NCI-H2029 treated with DMSO at 0.1 percent for 48 hours (cell line): Measurements from ENCODE around the gene LRRC56.

ENCODE experiments used
- DNase-seq: peaks from one replicate; lab custom pipeline; 2025; lab: John Stamatoyannopoulos, UW

The LRRC56 gene

GRCh38 chr11:575313-575995, 38.1 kb downstream of the LRRC56 start:
- DNase-seq, result peak; percentile 33

- peak; percentile 86 for DNase-seq
These were observed 38.9 kb downstream of the LRRC56 start, which contains the start of gene PHRF1 for GRCh38 chr11:575996-576768. PHRF1 (plus strand) TSS chr11:576470; CDS start chr11:581513, 5,043 bp downstream.

DNA sequence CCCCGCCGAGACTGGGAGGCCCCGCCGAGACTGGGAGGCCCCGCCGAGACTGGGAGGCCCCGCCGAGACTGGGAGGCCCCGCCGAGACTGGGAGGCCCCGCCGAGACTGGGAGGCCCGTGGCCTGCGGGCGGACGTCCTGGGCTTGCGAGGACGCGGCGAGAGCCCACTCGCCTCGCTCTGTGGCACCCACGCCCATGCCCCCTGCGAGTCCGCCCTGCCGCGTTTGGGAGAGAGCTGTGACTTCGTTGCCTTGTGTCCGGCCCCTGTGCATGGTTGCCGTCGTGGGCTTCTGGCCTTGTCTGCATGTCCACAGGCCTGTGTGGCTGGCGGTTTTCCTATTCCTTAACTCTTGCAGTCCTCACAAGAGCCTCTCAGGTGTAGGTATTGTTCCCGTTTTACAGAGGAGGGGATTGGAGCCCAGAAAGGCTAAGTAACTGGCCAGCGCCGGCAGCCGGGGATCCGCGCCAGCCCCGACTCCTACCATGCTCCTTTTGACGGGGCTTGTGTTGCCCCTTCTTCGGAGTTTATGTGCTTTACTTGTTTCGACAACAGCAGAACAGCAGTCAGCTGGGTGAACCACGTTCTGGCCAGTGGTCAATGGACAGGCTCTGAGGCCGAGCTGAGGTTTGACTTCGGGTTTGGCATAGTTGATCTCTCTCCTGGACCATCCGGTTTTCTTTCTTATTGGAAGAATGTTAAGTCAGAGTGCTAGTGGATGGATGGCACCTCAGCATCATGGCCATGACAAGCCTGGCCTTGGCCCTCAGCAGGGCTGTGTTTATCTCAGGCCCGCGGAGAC, 39.7 kb downstream of the LRRC56 start:
- no peak for DNase-seq

- DNase-seq, result no peak
These were observed 40.2 kb downstream of the LRRC56 start for GRCh38 chr11:577611-577894.

GRCh38 chr11:578276-579035, 41.1 kb downstream of the LRRC56 start:
- no peak for DNase-seq

DNA sequence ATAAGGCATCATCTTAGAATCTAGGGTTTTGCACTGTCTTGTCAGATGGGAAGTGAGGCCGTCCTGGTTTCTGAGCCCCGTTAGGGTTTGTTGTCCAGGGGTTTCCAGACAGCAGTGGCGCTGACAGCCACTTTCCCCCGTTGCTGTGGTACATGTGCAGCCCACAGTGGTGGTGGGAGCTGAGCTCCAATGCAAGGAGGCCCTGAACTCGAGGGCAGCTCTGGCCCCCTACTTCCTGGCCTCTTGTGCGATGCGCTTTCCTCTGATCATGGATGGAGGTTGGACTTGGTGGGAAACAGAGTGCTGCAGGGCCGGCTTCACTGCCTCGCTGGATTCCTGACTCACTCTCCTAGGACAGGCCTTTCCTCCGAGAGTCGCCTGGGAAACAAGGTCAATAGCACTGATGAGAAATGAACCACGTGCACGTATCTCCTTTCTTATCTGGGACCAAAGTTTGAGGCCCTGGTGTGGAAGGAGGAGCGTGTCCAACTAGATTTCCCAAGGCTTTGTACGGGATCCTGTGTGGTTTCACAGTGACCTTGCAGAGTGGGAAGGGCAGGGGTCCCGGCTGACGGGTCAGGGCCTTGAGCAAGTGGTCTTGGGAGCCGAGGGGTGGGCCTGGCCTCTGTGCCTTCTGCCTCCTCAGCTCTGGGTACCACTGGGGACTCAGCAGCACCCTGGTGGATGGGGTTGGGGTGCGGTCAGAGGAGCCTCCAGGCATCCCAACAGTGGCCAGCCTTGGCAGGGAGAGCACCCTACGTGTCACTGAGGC, 42.7 kb downstream of the LRRC56 start:
- no peak for DNase-seq

DNA sequence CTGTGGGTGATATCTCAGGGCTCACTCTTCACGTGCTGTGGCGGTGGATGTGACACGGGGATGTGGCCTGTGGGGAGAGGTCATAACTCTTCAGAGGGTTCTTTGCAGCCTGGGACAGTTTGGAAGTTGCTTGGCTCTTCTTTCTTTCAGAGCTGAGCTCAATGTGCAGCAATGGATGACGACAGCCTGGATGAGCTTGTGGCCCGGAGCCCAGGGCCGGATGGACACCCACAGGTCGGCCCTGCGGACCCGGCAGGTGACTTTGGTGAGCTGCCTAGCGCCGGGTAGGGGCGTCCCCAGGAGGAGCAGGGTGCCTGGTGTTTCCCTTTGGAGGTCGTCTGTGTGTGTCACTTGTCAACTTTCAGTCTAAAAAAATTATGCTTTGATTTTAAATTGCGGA, 44.0 kb downstream of the LRRC56 start:
- no peak for DNase-seq

- DNase-seq, result no peak
These were observed 44.4 kb downstream of the LRRC56 start for GRCh38 chr11:581752-582151.

DNA sequence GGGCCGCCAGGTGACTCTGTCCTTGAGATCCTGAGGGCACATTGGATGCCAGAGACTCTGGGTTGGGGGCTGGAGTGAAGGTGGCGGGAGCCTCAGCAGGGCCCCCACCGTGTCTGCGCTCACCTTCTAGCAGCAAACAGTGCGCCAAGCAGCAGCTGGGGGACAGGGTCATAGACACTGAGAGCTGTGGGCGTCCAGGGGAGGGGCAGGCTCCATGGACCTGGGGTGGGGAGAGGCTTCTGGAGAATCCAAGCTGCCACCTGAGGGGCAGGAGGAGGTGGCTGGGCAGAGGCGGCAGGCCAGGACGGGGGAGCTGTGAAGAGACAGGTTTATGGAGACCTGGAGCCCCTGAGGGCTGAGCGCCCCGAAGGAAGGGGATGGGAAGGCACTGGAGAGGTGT, 47.0 kb downstream of the LRRC56 start:
- no peak for DNase-seq

GRCh38 chr11:586376-587316, 49.3 kb downstream of the LRRC56 start:
- DNase-seq, result no peak

GRCh38 chr11:587546-587945, 50.2 kb downstream of the LRRC56 start:
- DNase-seq, result no peak

DNA sequence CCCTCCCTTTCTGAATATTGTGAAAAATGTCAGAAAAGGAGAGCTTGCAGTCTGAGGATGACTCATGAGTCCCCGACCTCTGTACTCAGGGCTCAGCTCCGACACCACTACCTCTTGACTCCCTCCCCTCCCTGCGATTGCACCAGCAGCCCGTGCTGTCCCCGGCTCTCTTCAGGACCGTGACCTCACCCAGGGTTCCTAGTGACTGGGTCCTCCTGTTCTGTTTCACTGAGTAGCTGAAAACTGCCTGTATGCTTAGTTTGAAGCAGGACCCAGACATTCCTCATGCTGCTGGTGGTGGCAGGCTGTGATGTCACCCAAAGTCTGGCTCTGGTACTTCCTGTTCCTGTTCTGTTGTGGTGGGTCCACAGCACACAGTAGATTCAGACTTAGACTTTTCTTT, 50.7 kb downstream of the LRRC56 start:
- DNase-seq, result no peak

DNA sequence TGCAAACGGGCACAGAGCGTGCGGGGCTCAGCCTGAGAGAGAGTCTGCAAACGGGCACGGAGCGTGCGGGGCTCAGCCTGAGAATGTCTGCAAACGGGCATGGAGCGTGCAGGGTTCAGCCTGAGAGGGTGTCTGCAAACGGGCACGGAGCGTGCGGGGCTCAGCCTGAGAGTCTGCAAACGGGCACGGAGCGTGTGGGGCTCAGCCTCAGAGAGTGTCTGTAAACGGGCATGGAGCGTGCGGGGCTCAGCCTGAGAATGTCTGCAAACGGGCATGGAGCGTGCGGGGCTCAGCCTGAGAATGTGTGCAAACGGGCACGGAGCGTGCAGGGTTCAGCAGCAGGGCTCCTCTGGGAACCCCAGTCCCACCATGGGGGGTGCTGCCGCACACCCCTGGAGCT, 52.5 kb downstream of the LRRC56 start:
- DNase-seq, result no peak

GRCh38 chr11:590997-591396, 53.7 kb downstream of the LRRC56 start:
- no peak for DNase-seq

- no peak for DNase-seq
These were observed 55.2 kb downstream of the LRRC56 start for GRCh38 chr11:592501-592900.

DNA sequence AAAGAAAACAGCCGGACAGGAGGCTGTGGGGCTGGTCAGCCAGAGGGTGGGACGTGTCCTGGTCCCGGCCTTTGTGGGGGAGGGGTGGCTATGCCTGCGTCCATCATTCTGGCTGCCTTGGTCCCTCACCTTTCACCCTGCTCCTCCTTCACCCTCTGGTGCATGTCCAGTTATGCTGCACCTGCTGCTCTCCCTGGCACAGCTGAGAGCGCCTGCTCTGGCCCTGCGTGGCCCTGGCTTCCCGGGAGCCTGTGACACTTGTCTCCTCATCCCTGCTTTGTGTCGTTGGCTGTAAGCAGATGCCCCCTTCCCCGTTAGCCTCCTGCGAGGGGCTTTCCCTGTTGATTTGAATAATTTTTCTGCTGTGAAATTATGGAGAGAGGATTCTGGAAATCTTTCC, 55.6 kb downstream of the LRRC56 start:
- no peak for DNase-seq

DNA sequence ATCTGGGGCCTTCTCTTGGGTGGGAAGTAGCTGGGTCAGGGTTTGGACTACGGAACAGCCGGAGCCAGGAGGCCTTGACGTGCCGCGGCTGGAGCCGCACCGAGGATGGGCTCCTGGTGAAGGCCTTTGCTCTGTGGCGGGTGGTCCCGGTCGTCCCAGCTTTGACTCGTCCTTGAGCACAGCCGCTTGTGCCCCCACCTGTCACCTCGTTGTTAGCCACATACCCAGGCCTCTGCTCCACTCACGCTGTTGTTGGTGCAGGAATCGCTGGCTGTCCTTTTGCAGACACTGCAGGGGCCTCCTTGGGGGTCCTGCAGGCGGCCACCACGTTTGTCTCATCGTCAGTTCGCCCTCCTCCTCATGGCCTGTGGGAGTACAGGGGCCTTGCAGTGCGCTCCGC, 56.0 kb downstream of the LRRC56 start:
- DNase-seq, result no peak

- no peak for DNase-seq
These were observed 58.1 kb downstream of the LRRC56 start for GRCh38 chr11:595400-595799.

DNA sequence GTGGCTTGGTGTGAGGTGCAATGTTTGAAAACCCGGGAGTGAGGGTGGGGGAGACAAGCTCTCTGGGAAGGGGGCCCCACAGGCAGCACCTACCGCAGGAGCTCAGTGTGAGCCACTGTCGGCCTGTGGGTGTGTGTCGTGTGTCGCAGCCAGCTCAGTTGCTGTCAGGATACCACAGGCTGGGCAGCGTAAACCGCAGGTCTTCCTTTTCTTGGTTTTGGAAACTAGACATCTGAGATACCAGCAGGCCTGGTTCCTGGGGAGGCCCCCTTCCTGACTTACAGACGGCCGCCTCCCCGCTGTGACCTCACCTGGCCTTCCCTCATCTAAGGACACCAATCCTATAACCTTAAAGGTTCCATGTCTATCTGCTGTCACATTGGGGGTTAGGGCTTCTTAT, 59.0 kb downstream of the LRRC56 start:
- no peak for DNase-seq

DNA sequence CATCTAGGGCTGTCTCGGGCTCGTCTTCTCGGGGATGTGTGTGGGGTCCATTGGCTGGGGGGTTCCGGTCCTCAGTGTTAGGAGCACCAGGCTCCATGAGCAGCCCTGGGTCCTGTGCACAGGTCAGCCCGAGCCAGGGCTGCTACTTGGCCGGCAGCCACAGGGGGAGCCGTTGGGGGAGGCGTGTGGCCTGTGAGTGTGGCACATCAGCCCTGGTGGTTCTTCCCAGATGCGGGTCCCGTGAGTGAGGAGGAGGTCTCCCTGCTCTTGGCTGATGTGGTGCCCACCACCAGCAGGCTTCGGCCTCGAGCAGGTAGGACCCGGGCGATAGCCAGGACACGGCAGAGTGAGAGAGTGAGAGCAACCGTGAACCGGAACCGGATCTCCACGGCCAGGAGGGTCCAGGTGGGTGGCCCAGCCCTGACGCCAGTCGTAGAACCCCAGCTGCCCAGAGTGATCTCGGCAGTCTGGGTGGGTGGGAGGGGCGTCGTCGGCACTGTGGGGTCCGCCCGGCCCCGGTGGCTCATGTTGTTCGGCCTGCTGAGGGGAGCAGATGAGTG, 59.9 kb downstream of the LRRC56 start:
- no peak for DNase-seq
